ENCODE results near the gene SHISAL1. TPM values are rescaled to one million over a fixed set of nuclear protein-coding genes. Genes with fewer than 3 reads are reported as not detected.

The SHISAL1 gene
- total RNA-seq, 2 experiments from 2014 or later: not detected

GRCh38 chr22:44271732-44272400 is 40.9 kb downstream of the SHISAL1 start:
- H3K9me3 Mint-ChIP-seq: no peaks in the 10 kb centered on the region
- H3K4me3 Mint-ChIP-seq: no peak overlapping the region
- peaks cover 4% of the 10 kb centered on the region for H3K4me1 Mint-ChIP-seq
- DNase-seq: no peak
- ATAC-seq (ENCODE audit: low read depth): no peak
- peaks cover 11% of the 10 kb centered on the region for H3K27me3 Mint-ChIP-seq
- H3K36me3 Mint-ChIP-seq: no peaks in the 10 kb centered on the region
- H3K27ac Mint-ChIP-seq: no peak overlapping the region
- POLR2A ChIA-PET: no interaction called here

GRCh38 chr22:44271010-44271500 is 41.7 kb downstream of the SHISAL1 start:
- Mint-ChIP-seq H3K36me3 (no peaks in the 10 kb centered on the region), H3K4me3 (no peak overlapping the region), H3K9me3 (no peaks in the 10 kb centered on the region), H3K27me3 (peaks cover 9% of the 10 kb centered on the region), H3K27ac (no peak overlapping the region), H3K4me1 (peaks cover 4% of the 10 kb centered on the region)
- ATAC-seq (ENCODE audit: low read depth) (no peak), DNase-seq (no peak)
- POLR2A ChIA-PET: no interaction called here

- Mint-ChIP-seq H3K4me3 (no peak overlapping the region), H3K27me3 (peaks cover 9% of the 10 kb centered on the region), H3K36me3 (no peaks in the 10 kb centered on the region), H3K9me3 (no peaks in the 10 kb centered on the region), H3K27ac (no peak overlapping the region), H3K4me1 (peaks cover 4% of the 10 kb centered on the region)
- DNase-seq: no peak
- no peak for ATAC-seq (ENCODE audit: low read depth)
- POLR2A ChIA-PET: no interaction called here
Measured at GRCh38 chr22:44270556-44270880, 42.2 kb downstream of the SHISAL1 start.

- POLR2A ChIA-PET: no interaction called here
- no peaks in the 10 kb centered on the region for H3K9me3 Mint-ChIP-seq
- DNase-seq: no peak
- no peak overlapping the region for H3K27ac Mint-ChIP-seq
- H3K36me3 Mint-ChIP-seq: no peaks in the 10 kb centered on the region
- H3K4me1 Mint-ChIP-seq: peaks cover 4% of the 10 kb centered on the region
- no peak overlapping the region for H3K4me3 Mint-ChIP-seq
- no peak for ATAC-seq (ENCODE audit: low read depth)
- H3K27me3 Mint-ChIP-seq: peaks cover 9% of the 10 kb centered on the region
Measured at GRCh38 chr22:44269757-44270555, 42.8 kb downstream of the SHISAL1 start.

- Mint-ChIP-seq H3K27me3 (peaks cover 9% of the 10 kb centered on the region), H3K27ac (no peak overlapping the region), H3K9me3 (no peaks in the 10 kb centered on the region), H3K4me3 (no peak overlapping the region), H3K36me3 (no peaks in the 10 kb centered on the region), H3K4me1 (peaks cover 4% of the 10 kb centered on the region)
- ATAC-seq (ENCODE audit: low read depth): no peak
- POLR2A ChIA-PET: interaction anchor here (0.7 kb wide), 1 partner anchor 61 kb away, joined by 3 read pairs; no protein-coding TSS in a partner anchor
- no peak for DNase-seq
Measured at GRCh38 chr22:44269117-44269498, 43.6 kb downstream of the SHISAL1 start.

- Mint-ChIP-seq H3K36me3 (no peaks in the 10 kb centered on the region), H3K9me3 (no peaks in the 10 kb centered on the region), H3K4me1 (peaks cover 4% of the 10 kb centered on the region), H3K27ac (no peak overlapping the region), H3K27me3 (peaks cover 9% of the 10 kb centered on the region), H3K4me3 (no peak overlapping the region)
- DNase-seq (no peak), ATAC-seq (ENCODE audit: low read depth) (no peak)
- POLR2A ChIA-PET: interaction anchor here (0.7 kb wide), 1 partner anchor 61 kb away, joined by 3 read pairs; no protein-coding TSS in a partner anchor
Measured at GRCh38 chr22:44268431-44269116, 44.2 kb downstream of the SHISAL1 start.

GRCh38 chr22:44267856-44268255 is 44.9 kb downstream of the SHISAL1 start:
- Mint-ChIP-seq H3K27ac (no peak overlapping the region), H3K36me3 (no peaks in the 10 kb centered on the region), H3K4me1 (no peaks in the 10 kb centered on the region), H3K4me3 (no peak overlapping the region), H3K27me3 (peaks cover 3% of the 10 kb centered on the region), H3K9me3 (no peaks in the 10 kb centered on the region)
- DNase-seq (no peak), ATAC-seq (ENCODE audit: low read depth) (no peak)
- POLR2A ChIA-PET: no interaction called here

GRCh38 chr22:44266796-44267760 is 45.7 kb downstream of the SHISAL1 start:
- no peak overlapping the region for H3K27ac Mint-ChIP-seq
- POLR2A ChIA-PET: no interaction called here
- no peaks in the 10 kb centered on the region for H3K36me3 Mint-ChIP-seq
- no peak for DNase-seq
- H3K4me3 Mint-ChIP-seq: no peak overlapping the region
- no peaks in the 10 kb centered on the region for H3K9me3 Mint-ChIP-seq
- H3K27me3 Mint-ChIP-seq: peaks cover 2% of the 10 kb centered on the region
- no peak for ATAC-seq (ENCODE audit: low read depth)
- no peaks in the 10 kb centered on the region for H3K4me1 Mint-ChIP-seq

- H3K4me3 Mint-ChIP-seq: no peak overlapping the region
- POLR2A ChIA-PET: no interaction called here
- no peak for ATAC-seq (ENCODE audit: low read depth)
- peak; percentile 17 for DNase-seq
- H3K9me3 Mint-ChIP-seq: no peaks in the 10 kb centered on the region
- no peaks in the 10 kb centered on the region for H3K36me3 Mint-ChIP-seq
- H3K4me1 Mint-ChIP-seq: peaks cover 5% of the 10 kb centered on the region
- H3K27ac Mint-ChIP-seq: peak overlapping the region; percentile 3
- peaks cover 6% of the 10 kb centered on the region for H3K27me3 Mint-ChIP-seq
Measured at GRCh38 chr22:44263547-44263946, 49.2 kb downstream of the SHISAL1 start.

GRCh38 chr22:44261861-44262595 is 50.7 kb downstream of the SHISAL1 start:
- no peak overlapping the region for H3K27ac Mint-ChIP-seq
- no peak overlapping the region for H3K4me3 Mint-ChIP-seq
- no peak for ATAC-seq (ENCODE audit: low read depth)
- H3K27me3 Mint-ChIP-seq: peaks cover 7% of the 10 kb centered on the region
- H3K9me3 Mint-ChIP-seq: no peaks in the 10 kb centered on the region
- POLR2A ChIA-PET: interaction anchor here (0.7 kb wide), 1 partner anchor 48 kb away, joined by 3 read pairs; no protein-coding TSS in a partner anchor
- no peaks in the 10 kb centered on the region for H3K36me3 Mint-ChIP-seq
- DNase-seq: no peak
- peaks cover 5% of the 10 kb centered on the region for H3K4me1 Mint-ChIP-seq

- H3K27me3 Mint-ChIP-seq: peaks cover 6% of the 10 kb centered on the region
- H3K9me3 Mint-ChIP-seq: no peaks in the 10 kb centered on the region
- no peaks in the 10 kb centered on the region for H3K36me3 Mint-ChIP-seq
- POLR2A ChIA-PET: no interaction called here
- H3K27ac Mint-ChIP-seq: no peak overlapping the region
- no peak overlapping the region for H3K4me3 Mint-ChIP-seq
- ATAC-seq (ENCODE audit: low read depth): no peak
- DNase-seq: peak; percentile 21
- peaks cover 5% of the 10 kb centered on the region for H3K4me1 Mint-ChIP-seq
Measured at GRCh38 chr22:44261164-44261860, 51.4 kb downstream of the SHISAL1 start.

Data from activated naive CD8-positive, alpha-beta T cell treated with anti-CD3 and anti-CD28 coated beads, Interleukin-2, amount 10 ng/mL, durations not matched to agents 7 days and 5 days (primary cell).